ENCODE measurements around the gene NT5DC1. TPM values are rescaled to one million over a fixed set of nuclear protein-coding genes. Genes with fewer than 3 reads are reported as not detected.

Gene NT5DC1
- total and polyA plus RNA-seq, 2 experiments from 2014 or later: 27.0 to 29.8 TPM

- TF ChIP-seq REST (IDR thresholded peaks at IDR 0.05; ENCODE audit: unreplicated experiment) (no peak), EZH2 (IDR thresholded peaks at IDR 0.05; ENCODE audit: low read depth, unreplicated experiment) (no peak), JUNB (IDR thresholded peaks at IDR 0.05; ENCODE audit: unreplicated experiment) (no peak), ZNF331 (CRISPR knock-in tag; IDR thresholded peaks at IDR 0.05; ENCODE audit: low read depth) (no peak), EZH2phosphoT487 (IDR thresholded peaks at IDR 0.05; ENCODE audit: unreplicated experiment) (no peak), STAT1 (IDR thresholded peaks at IDR 0.05; ENCODE audit: unreplicated experiment) (no peak)
- TF ChIP-seq, protein P1, sequence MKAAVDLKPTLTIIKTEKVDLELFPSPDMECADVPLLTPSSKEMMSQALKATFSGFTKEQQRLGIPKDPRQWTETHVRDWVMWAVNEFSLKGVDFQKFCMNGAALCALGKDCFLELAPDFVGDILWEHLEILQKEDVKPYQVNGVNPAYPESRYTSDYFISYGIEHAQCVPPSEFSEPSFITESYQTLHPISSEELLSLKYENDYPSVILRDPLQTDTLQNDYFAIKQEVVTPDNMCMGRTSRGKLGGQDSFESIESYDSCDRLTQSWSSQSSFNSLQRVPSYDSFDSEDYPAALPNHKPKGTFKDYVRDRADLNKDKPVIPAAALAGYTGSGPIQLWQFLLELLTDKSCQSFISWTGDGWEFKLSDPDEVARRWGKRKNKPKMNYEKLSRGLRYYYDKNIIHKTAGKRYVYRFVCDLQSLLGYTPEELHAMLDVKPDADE (IDR thresholded peaks at IDR 0.05): no peak
Measured at GRCh38 chr6:116083052-116083451, 17.6 kb upstream of the NT5DC1 start (continued).

GRCh38 chr6:116084284-116084683 lies 16.4 kb upstream of the NT5DC1 start:
- no peak overlapping the region for H3K4me3 Mint-ChIP-seq
- no peak for ATAC-seq
- TF ChIP-seq REST (IDR thresholded peaks at IDR 0.05; ENCODE audit: unreplicated experiment) (no peak), EZH2phosphoT487 (IDR thresholded peaks at IDR 0.05; ENCODE audit: unreplicated experiment) (no peak), NANOG (IDR thresholded peaks at IDR 0.05; ENCODE audit: borderline replicate concordance) (no peak), STAT1 (IDR thresholded peaks at IDR 0.05; ENCODE audit: unreplicated experiment) (no peak)
- TF ChIP-seq, protein P1 (IDR thresholded peaks at IDR 0.05): no peak
- TF ChIP-seq, protein P2, sequence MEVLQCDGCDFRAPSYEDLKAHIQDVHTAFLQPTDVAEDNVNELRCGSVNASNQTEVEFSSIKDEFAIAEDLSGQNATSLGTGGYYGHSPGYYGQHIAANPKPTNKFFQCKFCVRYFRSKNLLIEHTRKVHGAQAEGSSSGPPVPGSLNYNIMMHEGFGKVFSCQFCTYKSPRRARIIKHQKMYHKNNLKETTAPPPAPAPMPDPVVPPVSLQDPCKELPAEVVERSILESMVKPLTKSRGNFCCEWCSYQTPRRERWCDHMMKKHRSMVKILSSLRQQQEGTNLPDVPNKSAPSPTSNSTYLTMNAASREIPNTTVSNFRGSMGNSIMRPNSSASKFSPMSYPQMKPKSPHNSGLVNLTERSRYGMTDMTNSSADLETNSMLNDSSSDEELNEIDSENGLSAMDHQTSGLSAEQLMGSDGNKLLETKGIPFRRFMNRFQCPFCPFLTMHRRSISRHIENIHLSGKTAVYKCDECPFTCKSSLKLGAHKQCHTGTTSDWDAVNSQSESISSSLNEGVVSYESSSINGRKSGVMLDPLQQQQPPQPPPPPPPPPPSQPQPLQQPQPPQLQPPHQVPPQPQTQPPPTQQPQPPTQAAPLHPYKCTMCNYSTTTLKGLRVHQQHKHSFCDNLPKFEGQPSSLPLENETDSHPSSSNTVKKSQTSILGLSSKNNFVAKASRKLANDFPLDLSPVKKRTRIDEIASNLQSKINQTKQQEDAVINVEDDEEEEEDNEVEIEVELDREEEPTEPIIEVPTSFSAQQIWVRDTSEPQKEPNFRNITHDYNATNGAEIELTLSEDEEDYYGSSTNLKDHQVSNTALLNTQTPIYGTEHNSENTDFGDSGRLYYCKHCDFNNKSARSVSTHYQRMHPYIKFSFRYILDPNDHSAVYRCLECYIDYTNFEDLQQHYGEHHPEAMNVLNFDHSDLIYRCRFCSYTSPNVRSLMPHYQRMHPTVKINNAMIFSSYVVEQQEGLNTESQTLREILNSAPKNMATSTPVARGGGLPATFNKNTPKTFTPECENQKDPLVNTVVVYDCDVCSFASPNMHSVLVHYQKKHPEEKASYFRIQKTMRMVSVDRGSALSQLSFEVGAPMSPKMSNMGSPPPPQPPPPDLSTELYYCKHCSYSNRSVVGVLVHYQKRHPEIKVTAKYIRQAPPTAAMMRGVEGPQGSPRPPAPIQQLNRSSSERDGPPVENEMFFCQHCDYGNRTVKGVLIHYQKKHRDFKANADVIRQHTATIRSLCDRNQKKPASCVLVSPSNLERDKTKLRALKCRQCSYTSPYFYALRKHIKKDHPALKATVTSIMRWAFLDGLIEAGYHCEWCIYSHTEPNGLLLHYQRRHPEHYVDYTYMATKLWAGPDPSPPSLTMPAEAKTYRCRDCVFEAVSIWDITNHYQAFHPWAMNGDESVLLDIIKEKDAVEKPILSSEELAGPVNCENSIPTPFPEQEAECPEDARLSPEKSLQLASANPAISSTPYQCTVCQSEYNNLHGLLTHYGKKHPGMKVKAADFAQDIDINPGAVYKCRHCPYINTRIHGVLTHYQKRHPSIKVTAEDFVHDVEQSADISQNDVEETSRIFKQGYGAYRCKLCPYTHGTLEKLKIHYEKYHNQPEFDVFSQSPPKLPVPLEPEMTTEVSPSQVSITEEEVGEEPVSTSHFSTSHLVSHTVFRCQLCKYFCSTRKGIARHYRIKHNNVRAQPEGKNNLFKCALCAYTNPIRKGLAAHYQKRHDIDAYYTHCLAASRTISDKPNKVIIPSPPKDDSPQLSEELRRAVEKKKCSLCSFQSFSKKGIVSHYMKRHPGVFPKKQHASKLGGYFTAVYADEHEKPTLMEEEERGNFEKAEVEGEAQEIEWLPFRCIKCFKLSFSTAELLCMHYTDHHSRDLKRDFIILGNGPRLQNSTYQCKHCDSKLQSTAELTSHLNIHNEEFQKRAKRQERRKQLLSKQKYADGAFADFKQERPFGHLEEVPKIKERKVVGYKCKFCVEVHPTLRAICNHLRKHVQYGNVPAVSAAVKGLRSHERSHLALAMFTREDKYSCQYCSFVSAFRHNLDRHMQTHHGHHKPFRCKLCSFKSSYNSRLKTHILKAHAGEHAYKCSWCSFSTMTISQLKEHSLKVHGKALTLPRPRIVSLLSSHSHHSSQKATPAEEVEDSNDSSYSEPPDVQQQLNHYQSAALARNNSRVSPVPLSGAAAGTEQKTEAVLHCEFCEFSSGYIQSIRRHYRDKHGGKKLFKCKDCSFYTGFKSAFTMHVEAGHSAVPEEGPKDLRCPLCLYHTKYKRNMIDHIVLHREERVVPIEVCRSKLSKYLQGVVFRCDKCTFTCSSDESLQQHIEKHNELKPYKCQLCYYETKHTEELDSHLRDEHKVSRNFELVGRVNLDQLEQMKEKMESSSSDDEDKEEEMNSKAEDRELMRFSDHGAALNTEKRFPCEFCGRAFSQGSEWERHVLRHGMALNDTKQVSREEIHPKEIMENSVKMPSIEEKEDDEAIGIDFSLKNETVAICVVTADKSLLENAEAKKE (CRISPR knock-in tag; IDR thresholded peaks at IDR 0.05): no peak

More at GRCh38 chr6:116084284-116084683, 16.4 kb upstream of the NT5DC1 start:
- no peak overlapping the region for H3K27ac Mint-ChIP-seq
- H3K4me2 ChIP-seq: no peak overlapping the region
- H3K4me3 ChIP-seq: no peak overlapping the region
- no peak overlapping the region for H3K27ac ChIP-seq (ENCODE audit: low read depth)
- no peaks in the 10 kb centered on the region for H3K27me3 ChIP-seq (ENCODE audit: insufficient read depth)
- H3K9me2 ChIP-seq (ENCODE audit: insufficient read depth): no peaks in the 10 kb centered on the region
- H2AFZ ChIP-seq: no peak overlapping the region
- no peaks in the 10 kb centered on the region for H3K9me3 Mint-ChIP-seq
- H3K4me1 Mint-ChIP-seq: no peaks in the 10 kb centered on the region
- H3K36me3 Mint-ChIP-seq (ENCODE audit: low read depth): no peaks in the 10 kb centered on the region
- peaks cover under 1% of the 10 kb centered on the region for H3K27me3 Mint-ChIP-seq (ENCODE audit: insufficient read depth, low read depth, poor library complexity)
- no peaks in the 10 kb centered on the region for H3K4me1 ChIP-seq (ENCODE audit: insufficient read depth)
- H3F3A ChIP-seq (replicated peaks; ENCODE audit: low read depth): no peaks in the 10 kb centered on the region
- DNase-seq (ENCODE audit: low spot score): no peak
- H3K79me2 ChIP-seq (replicated peaks; ENCODE audit: insufficient read depth): no peaks in the 10 kb centered on the region
- H4K20me1 ChIP-seq (replicated peaks; ENCODE audit: insufficient read depth): no peaks in the 10 kb centered on the region
- H3K36me3 ChIP-seq (ENCODE audit: insufficient read depth): no peaks in the 10 kb centered on the region

Measured in GM23338 (cell line).